Right ventricle myocardium inferior (tissue), 1 donor: ENCODE measurements around the gene HBA2. TPM values are rescaled to one million over a fixed set of nuclear protein-coding genes. Genes with fewer than 3 reads are reported as not detected.
"Not testable (repeated sequence)": the region's sequence is repeated elsewhere in the genome, so short reads cannot be mapped to it uniquely, and the experiment has no call there.

ENCODE experiments used
- ATAC-seq: fragments of 200-7000 bp; cut with Tn5 transposase; one replicate; pipeline ENCODE4 v1.9.1; 2020; ENCODE audit warnings: mild to moderate bottlenecking, moderate library complexity
- DNase-seq: peaks from one replicate; pipeline ENCODE4 v3.0.0; 2021; ENCODE audit errors: missing footprints
- intact Hi-C: fragments of 100-400 bp; cut with DNase I; formaldehyde crosslinking; loops from one replicate; pipeline ENCODE4 v1.11.0; 2022
- total RNA-seq: library from RNA; stranded (reverse); fragmentation: NEBNext Ultra II Directional; extraction: Animal tissue kit (Norgen Biotek cat#: 25700); gene quantifications from one replicate; pipeline ENCODE4 v1.2.1, GENCODE V29; 2021
- donor health status: DM: no; HTN: yes; CAD: no; lungs with severe emphysema.

HBA2 gene
- total RNA-seq, 1 donor from 2014 or later = 86.1 TPM

DNA sequence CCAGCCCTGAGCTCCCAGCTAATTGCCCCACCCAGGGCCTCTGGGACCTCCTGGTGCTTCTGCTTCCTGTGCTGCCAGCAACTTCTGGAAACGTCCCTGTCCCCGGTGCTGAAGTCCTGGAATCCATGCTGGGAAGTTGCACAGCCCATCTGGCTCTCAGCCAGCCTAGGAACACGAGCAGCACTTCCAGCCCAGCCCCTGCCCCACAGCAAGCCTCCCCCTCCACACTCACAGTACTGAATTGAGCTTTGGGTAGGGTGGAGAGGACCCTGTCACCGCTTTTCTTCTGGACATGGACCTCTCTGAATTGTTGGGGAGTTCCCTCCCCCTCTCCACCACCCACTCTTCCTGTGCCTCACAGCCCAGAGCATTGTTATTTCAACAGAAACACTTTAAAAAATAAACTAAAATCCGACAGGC, 2.6 kb upstream of the HBA2 start:
- ATAC-seq, DNase-seq, intact Hi-C loops: not testable (repeated sequence)

DNA sequence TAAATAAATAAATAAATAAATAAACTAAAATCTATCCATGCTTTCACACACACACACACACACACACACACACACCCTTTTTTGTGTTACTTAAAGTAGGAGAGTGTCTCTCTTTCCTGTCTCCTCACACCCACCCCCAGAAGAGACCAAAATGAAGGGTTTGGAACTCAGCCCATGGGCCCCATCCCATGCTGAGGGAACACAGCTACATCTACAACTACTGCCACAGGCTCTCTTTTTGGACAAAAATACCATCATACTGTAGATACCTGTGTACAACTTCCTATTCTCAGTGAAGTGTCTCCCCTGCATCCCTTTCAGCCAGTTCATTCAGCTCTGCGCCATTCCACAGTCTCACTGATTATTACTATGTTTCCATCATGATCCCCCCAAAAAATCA, 1.9 kb upstream of the HBA2 start:
- DNase-seq (no peak), ATAC-seq (no peak)
- intact Hi-C loops = no loop called here

DNA sequence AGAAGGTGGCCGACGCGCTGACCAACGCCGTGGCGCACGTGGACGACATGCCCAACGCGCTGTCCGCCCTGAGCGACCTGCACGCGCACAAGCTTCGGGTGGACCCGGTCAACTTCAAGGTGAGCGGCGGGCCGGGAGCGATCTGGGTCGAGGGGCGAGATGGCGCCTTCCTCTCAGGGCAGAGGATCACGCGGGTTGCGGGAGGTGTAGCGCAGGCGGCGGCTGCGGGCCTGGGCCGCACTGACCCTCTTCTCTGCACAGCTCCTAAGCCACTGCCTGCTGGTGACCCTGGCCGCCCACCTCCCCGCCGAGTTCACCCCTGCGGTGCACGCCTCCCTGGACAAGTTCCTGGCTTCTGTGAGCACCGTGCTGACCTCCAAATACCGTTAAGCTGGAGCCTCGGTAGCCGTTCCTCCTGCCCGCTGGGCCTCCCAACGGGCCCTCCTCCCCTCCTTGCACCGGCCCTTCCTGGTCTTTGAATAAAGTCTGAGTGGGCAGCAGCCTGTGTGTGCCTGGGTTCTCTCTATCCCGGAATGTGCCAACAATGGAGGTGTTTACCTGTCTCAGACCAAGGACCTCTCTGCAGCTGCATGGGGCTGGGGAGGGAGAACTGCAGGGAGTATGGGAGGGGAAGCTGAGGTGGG, 657 bp downstream of the HBA2 start:
- DNase-seq, intact Hi-C loops, ATAC-seq: not testable (repeated sequence)

DNA sequence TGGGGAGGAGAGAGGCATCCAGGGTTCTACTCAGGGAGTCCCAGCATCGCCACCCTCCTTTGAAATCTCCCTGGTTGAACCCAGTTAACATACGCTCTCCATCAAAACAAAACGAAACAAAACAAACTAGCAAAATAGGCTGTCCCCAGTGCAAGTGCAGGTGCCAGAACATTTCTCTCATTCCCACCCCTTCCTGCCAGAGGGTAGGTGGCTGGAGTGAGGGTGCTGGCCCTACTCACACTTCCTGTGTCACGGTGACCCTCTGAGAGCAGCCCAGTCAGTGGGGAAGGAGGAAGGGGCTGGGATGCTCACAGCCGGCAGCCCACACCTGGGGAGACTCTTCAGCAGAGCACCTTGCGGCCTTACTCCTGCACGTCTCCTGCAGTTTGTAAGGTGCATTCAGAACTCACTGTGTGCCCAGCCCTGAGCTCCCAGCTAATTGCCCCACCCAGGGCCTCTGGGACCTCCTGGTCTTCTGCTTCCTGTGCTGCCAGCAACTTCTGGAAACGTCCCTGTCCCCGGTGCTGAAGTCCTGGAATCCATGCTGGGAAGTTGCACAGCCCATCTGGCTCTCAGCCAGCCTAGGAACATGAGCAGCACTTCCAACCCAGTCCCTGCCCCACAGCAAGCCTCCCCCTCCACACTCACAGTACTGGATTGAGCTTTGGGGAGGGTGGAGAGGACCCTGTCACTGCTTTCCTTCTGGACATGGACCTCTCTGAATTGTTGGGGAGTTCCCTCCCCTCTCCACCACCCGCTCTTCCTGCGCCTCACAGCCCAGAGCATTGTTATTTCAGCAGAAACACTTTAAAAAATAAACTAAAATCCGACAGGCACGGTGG, 1.5 kb downstream of the HBA2 start:
- intact Hi-C loops, ATAC-seq, DNase-seq: not testable (repeated sequence)

DNA sequence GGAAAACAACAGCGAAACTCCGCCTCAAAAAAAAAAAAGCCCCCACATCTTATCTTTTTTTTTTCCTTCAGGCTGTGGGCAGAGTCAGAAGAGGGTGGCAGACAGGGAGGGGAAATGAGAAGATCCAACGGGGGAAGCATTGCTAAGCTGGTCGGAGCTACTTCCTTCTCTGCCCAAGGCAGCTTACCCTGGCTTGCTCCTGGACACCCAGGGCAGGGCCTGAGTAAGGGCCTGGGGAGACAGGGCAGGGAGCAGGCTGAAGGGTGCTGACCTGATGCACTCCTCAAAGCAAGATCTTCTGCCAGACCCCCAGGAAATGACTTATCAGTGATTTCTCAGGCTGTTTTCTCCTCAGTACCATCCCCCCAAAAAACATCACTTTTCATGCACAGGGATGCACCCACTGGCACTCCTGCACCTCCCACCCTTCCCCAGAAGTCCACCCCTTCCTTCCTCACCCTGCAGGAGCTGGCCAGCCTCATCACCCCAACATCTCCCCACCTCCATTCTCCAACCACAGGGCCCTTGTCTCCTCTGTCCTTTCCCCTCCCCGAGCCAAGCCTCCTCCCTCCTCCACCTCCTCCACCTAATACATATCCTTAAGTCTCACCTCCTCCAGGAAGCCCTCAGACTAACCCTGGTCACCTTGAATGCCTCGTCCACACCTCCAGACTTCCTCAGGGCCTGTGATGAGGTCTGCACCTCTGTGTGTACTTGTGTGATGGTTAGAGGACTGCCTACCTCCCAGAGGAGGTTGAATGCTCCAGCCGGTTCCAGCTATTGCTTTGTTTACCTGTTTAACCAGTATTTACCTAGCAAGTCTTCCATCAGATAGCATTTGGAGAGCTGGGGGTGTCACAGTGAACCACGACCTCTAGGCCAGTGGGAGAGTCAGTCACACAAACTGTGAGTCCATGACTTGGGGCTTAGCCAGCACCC, 2.6 kb downstream of the HBA2 start:
- DNase-seq (no peak), ATAC-seq (no peak)
- intact Hi-C loops = no loop called here

DNA sequence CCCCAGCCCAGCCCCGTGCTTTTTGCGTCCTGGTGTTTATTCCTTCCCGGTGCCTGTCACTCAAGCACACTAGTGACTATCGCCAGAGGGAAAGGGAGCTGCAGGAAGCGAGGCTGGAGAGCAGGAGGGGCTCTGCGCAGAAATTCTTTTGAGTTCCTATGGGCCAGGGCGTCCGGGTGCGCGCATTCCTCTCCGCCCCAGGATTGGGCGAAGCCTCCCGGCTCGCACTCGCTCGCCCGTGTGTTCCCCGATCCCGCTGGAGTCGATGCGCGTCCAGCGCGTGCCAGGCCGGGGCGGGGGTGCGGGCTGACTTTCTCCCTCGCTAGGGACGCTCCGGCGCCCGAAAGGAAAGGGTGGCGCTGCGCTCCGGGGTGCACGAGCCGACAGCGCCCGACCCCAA, 3.3 kb downstream of the HBA2 start:
- DNase-seq, intact Hi-C loops, ATAC-seq: not testable (repeated sequence)

DNA sequence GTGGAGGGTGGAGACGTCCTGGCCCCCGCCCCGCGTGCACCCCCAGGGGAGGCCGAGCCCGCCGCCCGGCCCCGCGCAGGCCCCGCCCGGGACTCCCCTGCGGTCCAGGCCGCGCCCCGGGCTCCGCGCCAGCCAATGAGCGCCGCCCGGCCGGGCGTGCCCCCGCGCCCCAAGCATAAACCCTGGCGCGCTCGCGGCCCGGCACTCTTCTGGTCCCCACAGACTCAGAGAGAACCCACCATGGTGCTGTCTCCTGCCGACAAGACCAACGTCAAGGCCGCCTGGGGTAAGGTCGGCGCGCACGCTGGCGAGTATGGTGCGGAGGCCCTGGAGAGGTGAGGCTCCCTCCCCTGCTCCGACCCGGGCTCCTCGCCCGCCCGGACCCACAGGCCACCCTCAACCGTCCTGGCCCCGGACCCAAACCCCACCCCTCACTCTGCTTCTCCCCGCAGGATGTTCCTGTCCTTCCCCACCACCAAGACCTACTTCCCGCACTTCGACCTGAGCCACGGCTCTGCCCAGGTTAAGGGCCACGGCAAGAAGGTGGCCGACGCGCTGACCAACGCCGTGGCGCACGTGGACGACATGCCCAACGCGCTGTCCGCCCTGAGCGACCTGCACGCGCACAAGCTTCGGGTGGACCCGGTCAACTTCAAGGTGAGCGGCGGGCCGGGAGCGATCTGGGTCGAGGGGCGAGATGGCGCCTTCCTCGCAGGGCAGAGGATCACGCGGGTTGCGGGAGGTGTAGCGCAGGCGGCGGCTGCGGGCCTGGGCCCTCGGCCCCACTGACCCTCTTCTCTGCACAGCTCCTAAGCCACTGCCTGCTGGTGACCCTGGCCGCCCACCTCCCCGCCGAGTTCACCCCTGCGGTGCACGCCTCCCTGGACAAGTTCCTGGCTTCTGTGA, 4.1 kb downstream of the HBA2 start, which contains the start of gene HBA1:
Gene HBA1 (plus strand): TSS at position 204 of the 906 bp plus-strand sequence. CDS start 37 bp downstream, at position 241.
- DNase-seq, intact Hi-C loops, ATAC-seq: not testable (repeated sequence)

DNA sequence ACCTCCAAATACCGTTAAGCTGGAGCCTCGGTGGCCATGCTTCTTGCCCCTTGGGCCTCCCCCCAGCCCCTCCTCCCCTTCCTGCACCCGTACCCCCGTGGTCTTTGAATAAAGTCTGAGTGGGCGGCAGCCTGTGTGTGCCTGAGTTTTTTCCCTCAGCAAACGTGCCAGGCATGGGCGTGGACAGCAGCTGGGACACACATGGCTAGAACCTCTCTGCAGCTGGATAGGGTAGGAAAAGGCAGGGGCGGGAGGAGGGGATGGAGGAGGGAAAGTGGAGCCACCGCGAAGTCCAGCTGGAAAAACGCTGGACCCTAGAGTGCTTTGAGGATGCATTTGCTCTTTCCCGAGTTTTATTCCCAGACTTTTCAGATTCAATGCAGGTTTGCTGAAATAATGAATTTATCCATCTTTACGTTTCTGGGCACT, 4.7 kb downstream of the HBA2 start:
- no peak for ATAC-seq
- intact Hi-C loops = no loop called here

DNA sequence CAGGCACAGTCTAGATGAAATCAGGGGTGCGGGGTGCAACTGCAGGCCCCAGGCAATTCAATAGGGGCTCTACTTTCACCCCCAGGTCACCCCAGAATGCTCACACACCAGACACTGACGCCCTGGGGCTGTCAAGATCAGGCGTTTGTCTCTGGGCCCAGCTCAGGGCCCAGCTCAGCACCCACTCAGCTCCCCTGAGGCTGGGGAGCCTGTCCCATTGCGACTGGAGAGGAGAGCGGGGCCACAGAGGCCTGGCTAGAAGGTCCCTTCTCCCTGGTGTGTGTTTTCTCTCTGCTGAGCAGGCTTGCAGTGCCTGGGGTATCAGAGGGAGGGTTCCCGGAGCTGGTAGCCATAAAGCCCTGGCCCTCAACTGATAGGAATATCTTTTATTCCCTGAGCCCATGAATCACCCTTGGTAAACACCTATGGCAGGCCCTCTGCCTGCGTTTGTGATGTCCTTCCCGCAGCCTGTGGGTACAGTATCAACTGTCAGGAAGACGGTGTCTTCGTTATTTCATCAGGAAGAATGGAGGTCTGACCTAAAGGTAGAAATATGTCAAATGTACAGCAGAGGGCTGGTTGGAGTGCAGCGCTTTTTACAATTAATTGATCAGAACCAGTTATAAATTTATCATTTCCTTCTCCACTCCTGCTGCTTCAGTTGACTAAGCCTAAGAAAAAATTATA, 5.4 kb downstream of the HBA2 start:
- intact Hi-C loops = no loop called here
- ATAC-seq (no peak), DNase-seq (no peak)

More for the DNA sequence above, 4.7 kb downstream of the HBA2 start:
- DNase-seq = no peak

DNA sequence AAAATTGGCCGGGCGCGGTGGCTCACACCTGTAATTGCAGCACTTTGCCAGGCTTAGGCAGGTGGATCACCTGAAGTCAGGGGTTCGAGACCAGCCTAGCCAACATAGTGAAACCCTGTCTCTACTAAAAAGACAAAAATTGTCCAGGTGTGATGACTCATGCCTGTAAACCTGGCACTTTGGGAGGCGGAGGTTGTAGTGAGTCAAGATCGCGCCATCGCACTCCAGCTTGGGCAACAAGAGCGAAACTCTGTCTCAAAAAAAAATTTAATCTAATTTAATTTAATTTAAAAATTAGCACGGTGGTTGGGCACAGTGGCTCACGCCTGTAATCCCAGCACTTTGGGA, 6.0 kb downstream of the HBA2 start:
- no peak for DNase-seq
- intact Hi-C loops = no loop called here
- ATAC-seq = no peak

DNA sequence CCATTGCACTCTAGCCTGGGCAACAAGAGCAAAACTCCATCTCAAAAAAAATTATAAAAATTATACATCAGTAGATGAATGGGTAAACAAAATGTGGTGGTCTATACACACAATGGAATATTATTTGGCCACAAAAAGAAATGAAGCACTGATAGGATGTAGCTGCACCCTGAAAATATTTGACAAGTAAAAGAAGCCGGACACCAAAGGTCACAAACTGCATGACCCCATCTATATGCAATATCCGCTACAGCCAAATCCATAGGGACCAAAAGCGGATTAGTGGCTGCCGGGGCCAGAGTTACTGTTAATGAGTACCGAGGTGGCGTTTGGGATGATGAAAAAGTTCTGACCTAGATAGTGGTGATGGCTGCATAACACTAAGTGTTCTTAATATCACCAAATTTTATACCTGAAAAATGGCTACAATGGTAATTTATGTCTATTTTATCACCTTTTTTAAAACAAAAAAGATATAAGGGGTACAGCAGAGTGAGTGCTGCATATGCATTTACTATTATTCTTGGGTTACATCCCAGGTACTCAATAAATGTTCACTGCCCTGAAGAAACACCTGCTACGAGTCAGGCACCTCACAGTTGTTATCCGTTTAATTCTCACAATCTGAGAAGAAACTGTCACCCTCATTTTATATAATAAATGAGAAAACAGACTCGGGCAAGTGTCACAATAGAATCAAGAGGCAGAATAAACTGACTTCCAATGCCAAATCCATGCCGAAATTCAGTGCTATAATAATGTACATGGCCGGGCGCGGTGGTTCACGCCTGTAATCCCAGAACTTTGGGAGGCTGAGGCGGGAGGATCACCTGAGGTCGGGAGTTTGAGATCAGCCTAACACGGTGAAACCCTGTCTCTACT, 6.8 kb downstream of the HBA2 start:
- intact Hi-C loops = loop anchor here (2.0 kb wide), 1 partner anchor 73 kb away; no protein-coding TSS in a partner anchor
- ATAC-seq = no peak
- no peak for DNase-seq

DNA sequence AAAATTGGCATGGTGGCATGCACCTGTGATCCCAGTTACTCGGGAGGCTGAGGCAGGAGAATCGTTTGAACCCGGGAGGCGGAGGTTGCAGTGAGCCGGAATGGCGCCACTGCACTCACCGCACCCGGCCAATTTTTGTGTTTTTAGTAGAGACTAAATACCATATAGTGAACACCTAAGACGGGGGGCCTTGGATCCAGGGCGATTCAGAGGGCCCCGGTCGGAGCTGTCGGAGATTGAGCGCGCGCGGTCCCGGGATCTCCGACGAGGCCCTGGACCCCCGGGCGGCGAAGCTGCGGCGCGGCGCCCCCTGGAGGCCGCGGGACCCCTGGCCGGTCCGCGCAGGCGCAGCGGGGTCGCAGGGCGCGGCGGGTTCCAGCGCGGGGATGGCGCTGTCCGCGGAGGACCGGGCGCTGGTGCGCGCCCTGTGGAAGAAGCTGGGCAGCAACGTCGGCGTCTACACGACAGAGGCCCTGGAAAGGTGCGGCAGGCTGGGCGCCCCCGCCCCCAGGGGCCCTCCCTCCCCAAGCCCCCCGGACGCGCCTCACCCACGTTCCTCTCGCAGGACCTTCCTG, 7.5 kb downstream of the HBA2 start, which contains the start of gene HBQ1:
Gene HBQ1 (plus strand): TSS at position 359 of the 575 bp plus-strand sequence. CDS start 28 bp downstream, at position 387.
- ATAC-seq (no peak), DNase-seq (no peak)
- intact Hi-C loops = loop anchor here (2.0 kb wide), 1 partner anchor 73 kb away; no protein-coding TSS in a partner anchor

DNA sequence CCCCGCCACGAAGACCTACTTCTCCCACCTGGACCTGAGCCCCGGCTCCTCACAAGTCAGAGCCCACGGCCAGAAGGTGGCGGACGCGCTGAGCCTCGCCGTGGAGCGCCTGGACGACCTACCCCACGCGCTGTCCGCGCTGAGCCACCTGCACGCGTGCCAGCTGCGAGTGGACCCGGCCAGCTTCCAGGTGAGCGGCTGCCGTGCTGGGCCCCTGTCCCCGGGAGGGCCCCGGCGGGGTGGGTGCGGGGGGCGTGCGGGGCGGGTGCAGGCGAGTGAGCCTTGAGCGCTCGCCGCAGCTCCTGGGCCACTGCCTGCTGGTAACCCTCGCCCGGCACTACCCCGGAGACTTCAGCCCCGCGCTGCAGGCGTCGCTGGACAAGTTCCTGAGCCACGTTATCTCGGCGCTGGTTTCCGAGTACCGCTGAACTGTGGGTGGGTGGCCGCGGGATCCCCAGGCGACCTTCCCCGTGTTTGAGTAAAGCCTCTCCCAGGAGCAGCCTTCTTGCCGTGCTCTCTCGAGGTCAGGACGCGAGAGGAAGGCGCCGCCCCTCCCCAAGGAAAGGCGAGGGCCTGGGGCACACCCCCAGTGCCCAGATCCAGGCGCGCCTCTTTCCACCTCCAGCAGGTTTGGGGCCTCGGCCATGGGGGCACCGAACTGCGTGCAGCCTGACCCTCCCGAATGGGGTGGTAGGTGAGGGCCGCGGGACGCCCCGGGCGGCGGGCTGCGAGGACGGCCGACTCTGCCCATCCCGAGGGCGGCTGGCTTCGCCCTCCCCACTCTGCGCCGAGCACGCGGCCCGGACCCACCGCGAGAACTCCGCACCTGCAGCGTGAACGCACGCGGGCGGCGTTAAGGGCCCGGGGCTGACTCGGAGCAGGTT, 8.2 kb downstream of the HBA2 start:
- intact Hi-C loops = loop anchor here (2.0 kb wide), 1 partner anchor 74 kb away; no protein-coding TSS in a partner anchor
- DNase-seq = no peak
- ATAC-seq = peak; percentile 82

DNA sequence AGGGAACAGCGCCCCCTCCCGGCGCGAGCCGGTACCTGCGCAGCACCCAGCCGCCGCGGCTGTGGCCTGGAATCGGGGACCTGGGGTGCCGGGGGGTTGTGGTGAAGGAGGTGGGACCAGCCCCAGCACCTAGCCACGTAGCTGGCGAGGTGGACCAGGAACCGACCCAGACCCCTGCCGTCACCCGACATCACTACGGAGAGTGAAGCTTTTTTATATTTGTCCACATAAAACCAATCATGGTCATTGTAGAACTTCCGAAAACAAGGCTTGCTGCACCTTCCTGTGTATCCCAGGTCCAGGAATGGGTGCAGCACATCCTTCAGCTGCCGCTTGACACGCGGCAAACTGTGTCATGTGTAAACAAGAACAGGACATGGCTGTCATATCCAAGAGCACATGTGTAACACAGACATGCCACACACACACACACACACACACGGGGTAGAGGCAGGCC, 8.9 kb downstream of the HBA2 start:
- intact Hi-C loops = loop anchor here (2.0 kb wide), 1 partner anchor 75 kb away; no protein-coding TSS in a partner anchor

DNA sequence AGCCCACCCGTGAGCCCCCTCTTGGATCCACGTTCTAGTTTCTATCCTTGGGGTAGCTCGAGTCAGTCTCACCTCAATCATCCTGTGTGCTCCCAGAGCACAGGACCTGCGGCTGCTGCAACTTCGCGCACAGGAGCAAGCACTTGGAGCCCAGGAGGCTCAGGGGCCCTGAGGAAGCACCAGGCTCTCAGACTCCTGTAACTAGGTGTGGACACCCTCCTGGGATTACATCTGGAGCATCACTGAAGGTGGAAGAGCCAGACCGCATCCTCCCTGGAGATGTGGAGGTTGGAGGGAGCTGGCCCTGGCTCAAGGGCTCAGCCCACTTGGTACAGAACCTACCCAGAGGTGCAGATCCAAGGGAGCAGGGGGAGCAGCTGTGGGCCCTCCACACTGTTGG, 10.3 kb downstream of the HBA2 start:
- DNase-seq (no peak), ATAC-seq (no peak)
- intact Hi-C loops = no loop called here

More for the DNA sequence above, 8.9 kb downstream of the HBA2 start:
- no peak for ATAC-seq
- DNase-seq = peak; percentile 92
